ENCODE measurements around the gene DDX49.

DNA sequence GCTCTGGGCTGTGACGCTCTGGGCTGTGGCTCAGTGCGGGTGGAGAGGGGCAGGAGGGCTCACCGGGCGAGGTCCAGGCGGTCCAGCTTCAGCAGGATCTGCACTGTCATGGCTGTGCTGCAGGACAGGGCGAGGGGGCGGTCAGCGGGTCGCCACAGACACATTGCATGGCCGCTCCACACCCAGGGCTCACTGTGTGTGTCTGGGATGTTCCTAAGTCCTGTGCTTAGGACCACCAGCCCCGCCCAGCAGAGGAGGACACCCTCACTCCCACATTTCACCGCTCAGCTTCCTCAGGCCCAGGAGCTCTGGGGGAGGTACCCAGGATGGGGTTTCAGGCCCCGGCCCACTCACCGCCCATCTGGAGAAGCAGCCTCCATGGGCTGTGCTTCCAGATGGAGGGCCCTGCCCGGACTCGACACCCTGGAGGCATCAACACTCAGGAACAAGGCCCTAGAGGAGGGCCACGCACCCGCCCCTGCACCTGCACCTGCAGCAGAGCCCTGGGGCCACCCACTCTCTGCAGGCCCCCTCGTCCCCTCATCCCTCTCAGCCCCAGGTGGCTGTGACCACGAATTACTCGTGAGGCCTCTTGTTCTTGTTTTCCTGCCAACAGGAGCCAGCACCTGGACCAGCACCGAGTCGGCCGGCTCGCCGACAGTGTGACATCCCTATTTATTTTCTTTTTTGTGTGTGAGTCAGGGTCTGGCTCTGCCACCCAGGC lies 13.8 kb upstream of the DDX49 start:
- TF ChIP-seq, protein P1, sequence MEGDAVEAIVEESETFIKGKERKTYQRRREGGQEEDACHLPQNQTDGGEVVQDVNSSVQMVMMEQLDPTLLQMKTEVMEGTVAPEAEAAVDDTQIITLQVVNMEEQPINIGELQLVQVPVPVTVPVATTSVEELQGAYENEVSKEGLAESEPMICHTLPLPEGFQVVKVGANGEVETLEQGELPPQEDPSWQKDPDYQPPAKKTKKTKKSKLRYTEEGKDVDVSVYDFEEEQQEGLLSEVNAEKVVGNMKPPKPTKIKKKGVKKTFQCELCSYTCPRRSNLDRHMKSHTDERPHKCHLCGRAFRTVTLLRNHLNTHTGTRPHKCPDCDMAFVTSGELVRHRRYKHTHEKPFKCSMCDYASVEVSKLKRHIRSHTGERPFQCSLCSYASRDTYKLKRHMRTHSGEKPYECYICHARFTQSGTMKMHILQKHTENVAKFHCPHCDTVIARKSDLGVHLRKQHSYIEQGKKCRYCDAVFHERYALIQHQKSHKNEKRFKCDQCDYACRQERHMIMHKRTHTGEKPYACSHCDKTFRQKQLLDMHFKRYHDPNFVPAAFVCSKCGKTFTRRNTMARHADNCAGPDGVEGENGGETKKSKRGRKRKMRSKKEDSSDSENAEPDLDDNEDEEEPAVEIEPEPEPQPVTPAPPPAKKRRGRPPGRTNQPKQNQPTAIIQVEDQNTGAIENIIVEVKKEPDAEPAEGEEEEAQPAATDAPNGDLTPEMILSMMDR (conservative IDR thresholded peaks at IDR 0.05): no peak
- no peak for TF ChIP-seq ZFX (IDR thresholded peaks at IDR 0.05)

All from C4-2B (cell line).